Breast epithelium (tissue), 3 donors: Measurements from ENCODE around the gene ESYT2.

Source experiments
- POLR2A ChIP-seq: fragments of 450-650 bp; IDR thresholded peaks from one replicate; pipeline ENCODE4 v1.6.1; 2016; ENCODE audit warnings: antibody characterized with exemption, mild to moderate bottlenecking, moderate library complexity
- POLR2AphosphoS5 ChIP-seq, 3 donors: sonication (generic); formaldehyde crosslinking; IDR thresholded peaks; one replicate each; pipeline ENCODE4 v1.6.1; 2017; ENCODE audit warnings: antibody characterized with exemption in 3 of 3
- TF ChIP-seq, protein P1 (sequence below), 3 donors: fragments of 450-650 bp; IDR thresholded peaks; one replicate each; pipeline ENCODE4 v1.5.1; 2016 to 2017; ENCODE audit warnings: antibody characterized with exemption in 3 of 3, mild to moderate bottlenecking in 3 of 3, moderate library complexity in 3 of 3

- TF ChIP-seq, protein P1, sequence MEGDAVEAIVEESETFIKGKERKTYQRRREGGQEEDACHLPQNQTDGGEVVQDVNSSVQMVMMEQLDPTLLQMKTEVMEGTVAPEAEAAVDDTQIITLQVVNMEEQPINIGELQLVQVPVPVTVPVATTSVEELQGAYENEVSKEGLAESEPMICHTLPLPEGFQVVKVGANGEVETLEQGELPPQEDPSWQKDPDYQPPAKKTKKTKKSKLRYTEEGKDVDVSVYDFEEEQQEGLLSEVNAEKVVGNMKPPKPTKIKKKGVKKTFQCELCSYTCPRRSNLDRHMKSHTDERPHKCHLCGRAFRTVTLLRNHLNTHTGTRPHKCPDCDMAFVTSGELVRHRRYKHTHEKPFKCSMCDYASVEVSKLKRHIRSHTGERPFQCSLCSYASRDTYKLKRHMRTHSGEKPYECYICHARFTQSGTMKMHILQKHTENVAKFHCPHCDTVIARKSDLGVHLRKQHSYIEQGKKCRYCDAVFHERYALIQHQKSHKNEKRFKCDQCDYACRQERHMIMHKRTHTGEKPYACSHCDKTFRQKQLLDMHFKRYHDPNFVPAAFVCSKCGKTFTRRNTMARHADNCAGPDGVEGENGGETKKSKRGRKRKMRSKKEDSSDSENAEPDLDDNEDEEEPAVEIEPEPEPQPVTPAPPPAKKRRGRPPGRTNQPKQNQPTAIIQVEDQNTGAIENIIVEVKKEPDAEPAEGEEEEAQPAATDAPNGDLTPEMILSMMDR (IDR thresholded peaks at IDR 0.05), result no peak
- no peak for TF ChIP-seq POLR2A
- no peak for TF ChIP-seq POLR2AphosphoS5 (IDR thresholded peaks at IDR 0.05)
Observed at GRCh38 chr7:158761945-158762344, 67.4 kb downstream of the ESYT2 start.
